SH-SY5Y (cell line): Measurements from ENCODE around the gene ARSB.

Experiments used
- GATA2 ChIP-seq: IDR thresholded peaks from 2 replicates; pipeline ENCODE4 v1.6.1; 2011; ENCODE audit warnings: mild to moderate bottlenecking, low read depth, low read length
- GATA3 ChIP-seq: IDR thresholded peaks from 2 replicates; pipeline ENCODE4 v1.6.1; 2011; ENCODE audit warnings: low read depth, mild to moderate bottlenecking, low read length, moderate library complexity

DNA sequence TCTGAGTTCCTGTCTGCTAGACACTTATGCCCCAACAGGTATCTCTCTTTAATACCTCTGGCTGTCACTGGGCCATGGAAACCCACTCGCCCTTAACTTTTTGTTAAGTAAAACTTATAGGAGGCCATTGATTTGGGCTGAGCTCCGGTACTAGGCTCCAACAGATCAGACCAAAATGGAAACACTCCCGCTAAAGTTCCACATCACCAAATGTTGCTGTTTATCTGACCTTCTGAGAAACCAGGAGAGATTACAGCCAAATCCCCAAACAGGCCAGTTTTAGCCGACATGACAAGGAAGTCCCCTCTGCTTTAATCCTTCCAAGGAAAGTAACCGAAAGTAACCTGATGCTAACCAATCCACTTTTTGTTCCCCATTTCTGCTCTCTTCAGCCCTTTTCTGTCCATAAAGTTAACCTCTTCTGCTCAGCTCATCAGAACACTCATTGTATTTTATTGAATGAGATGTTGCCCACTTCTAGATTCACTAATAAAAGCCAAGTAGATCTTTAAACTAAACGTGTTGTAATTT, 221.4 kb downstream of the ARSB start:
- no peak for TF ChIP-seq GATA3
- TF ChIP-seq GATA2 = no peak
